ENCODE results near the gene HDGFL3.

GRCh38 chr15:83166218-83166617 lies 41.4 kb downstream of the HDGFL3 start:
- TF ChIP-seq EZH2 (IDR thresholded peaks at IDR 0.05) (no peak), CTCF (IDR thresholded peaks at IDR 0.05) (no peak)

Data from neural progenitor cell (in vitro differentiated cells).